Measurements from ENCODE around the gene ITGB3.

- TF ChIP-seq POLR2A (IDR thresholded peaks at IDR 0.05; ENCODE audit: low read length), result no peak
- no peak for TF ChIP-seq GATA1 (IDR thresholded peaks at IDR 0.05; ENCODE audit: low read depth, low read length)
Measured at GRCh38 chr17:47335101-47335936, 81.7 kb downstream of the ITGB3 start.
